GM12878 (cell line): Measurements from ENCODE around the gene APOE. TPM values are rescaled to one million over a fixed set of nuclear protein-coding genes. Genes with fewer than 3 reads are reported as not detected.

Source experiments
- ATAC-seq: fragments of 200-7000 bp; cut with Tn5 transposase; 3 replicates; pipeline ENCODE4 v1.9.1; 2020; ENCODE audit warnings: mild to moderate bottlenecking, moderate library complexity
- BruUV-seq: library from RNA; stranded (reverse); fragments of 400-500 nt; replicated peaks from 2 replicates; lab custom pipeline; 2021; lab: Mats Ljungman, UMichigan
- CTCF ChIA-PET: fragments of 300-600 bp; sonication (Branson Sonifier 250); formaldehyde crosslinking; extraction: SDS; loops from one replicate; lab custom pipeline; 2021; ENCODE audit warnings: inconsistent platforms; lab: Yijun Ruan, JAX
- POLR2A ChIA-PET: fragments of 350-600 bp; formaldehyde crosslinking; extraction: SDS; loops from one replicate; lab custom pipeline; 2021; ENCODE audit warnings: inconsistent platforms; lab: Charles Lee
- RAD21 ChIA-PET: fragments of 300-600 bp; sonication (Branson Sonifier 250); formaldehyde crosslinking; loops from one replicate; lab custom pipeline; 2023; ENCODE audit warnings: antibody characterized with exemption; ENCODE audit not compliant: unreplicated experiment; lab: Charles Lee
- SMC1A ChIA-PET: fragments of 300-600 bp; sonication (Branson Sonifier 250); formaldehyde crosslinking; loops from one replicate; lab custom pipeline; 2023; ENCODE audit not compliant: unreplicated experiment, uncharacterized antibody; lab: Charles Lee
- DNase-seq: peaks from one replicate; pipeline ENCODE4 v3.0.0-alpha.2; 2011; ENCODE audit warnings: low read depth, low spot score
- FAIRE-seq: peaks from 3 replicates; lab custom pipeline; 2011; peaks lifted over from hg19 to GRCh38; lab: Jason Lieb, UNC
- H2AFZ ChIP-seq: 2 replicates; pipeline ENCODE4 v1.6.0; 2011; ENCODE audit warnings: low read depth, low read length, control low read depth; ENCODE audit not compliant: control insufficient read depth
- H3K27ac ChIP-seq: 2 replicates; pipeline ENCODE4 v1.5.1; 2011; ENCODE audit warnings: control low read depth; ENCODE audit not compliant: control insufficient read depth, insufficient read depth
- H3K27me3 ChIP-seq, 2 experiments: replicated peaks in 1 of 2; 2 replicates each; pipeline versions ENCODE4 v1.6.0 to v1.6.1; 2011; ENCODE audit warnings: low read length in 1 of 2; ENCODE audit not compliant: control insufficient read depth in 2 of 2, insufficient read depth in 2 of 2
- H3K36me3 ChIP-seq, 2 experiments: 2 replicates each; pipeline ENCODE4 v1.5.1; 2011; ENCODE audit warnings: low read length in 1 of 2; ENCODE audit not compliant: control insufficient read depth in 2 of 2, insufficient read depth in 2 of 2
- H3K4me1 ChIP-seq: 2 replicates; pipeline ENCODE4 v1.6.1; 2011; ENCODE audit warnings: mild to moderate bottlenecking, low read length, moderate library complexity, mixed read lengths; ENCODE audit not compliant: control insufficient read depth, insufficient read depth
- H3K4me2 ChIP-seq: 2 replicates; pipeline ENCODE4 v1.6.0; 2011; ENCODE audit warnings: control low read depth; ENCODE audit not compliant: control insufficient read depth, insufficient read depth
- H3K4me3 ChIP-seq: fragments of 200-600 bp; sonication (generic); 2 replicates; pipeline ENCODE4 v1.5.1; 2016
- H3K79me2 ChIP-seq: 2 replicates; pipeline ENCODE4 v1.6.0; 2011; ENCODE audit warnings: low read length; ENCODE audit not compliant: control insufficient read depth, insufficient read depth
- H3K9ac ChIP-seq: 2 replicates; pipeline ENCODE4 v1.8.0; 2011; ENCODE audit warnings: low read length, control low read depth, mixed read lengths; ENCODE audit not compliant: control insufficient read depth, insufficient read depth
- H3K9me3 ChIP-seq: replicated peaks from 3 replicates; pipeline ENCODE4 v1.5.1; 2011; ENCODE audit warnings: mild to moderate bottlenecking, low read length; ENCODE audit not compliant: control insufficient read depth, insufficient read depth
- H4K20me1 ChIP-seq: 2 replicates; pipeline ENCODE4 v1.6.0; 2011; ENCODE audit not compliant: control insufficient read depth, insufficient read depth
- BCL11A ChIP-seq: IDR thresholded peaks from 2 replicates; pipeline ENCODE4 v1.6.1; 2011; ENCODE audit warnings: low read depth, low read length
- BCLAF1 ChIP-seq: fragments of 450-650 bp; IDR thresholded peaks from 2 replicates; pipeline ENCODE4 v1.6.1; 2017; ENCODE audit warnings: antibody characterized with exemption, mild to moderate bottlenecking, moderate library complexity
- BMI1 ChIP-seq: fragments of 450-650 bp; IDR thresholded peaks from 2 replicates; pipeline ENCODE4 v1.6.1; 2016; ENCODE audit warnings: mild to moderate bottlenecking, moderate library complexity, borderline replicate concordance
- CEBPB ChIP-seq, 2 experiments: fragments of 150-350 bp in 1 of 2; IDR thresholded peaks; 2 replicates each; pipeline ENCODE4 v1.6.1; 2012 to 2014; ENCODE audit warnings: low read depth in 2 of 2, low read length in 2 of 2, borderline replicate concordance in 1 of 2, inconsistent platforms in 1 of 2
- E4F1 ChIP-seq: fragments of 450-650 bp; IDR thresholded peaks from 2 replicates; pipeline ENCODE4 v1.6.1; 2018; ENCODE audit warnings: borderline replicate concordance, mild to moderate bottlenecking; ENCODE audit not compliant: partially characterized antibody
- ELK1 ChIP-seq: IDR thresholded peaks from 2 replicates; pipeline ENCODE4 v1.6.1; 2012; ENCODE audit warnings: low read depth, low read length, improper control_type of control experiment
- HCFC1 ChIP-seq: fragments of 150-350 bp; IDR thresholded peaks from 2 replicates; pipeline ENCODE4 v1.6.1; 2014; ENCODE audit warnings: low read length
- IRF4 ChIP-seq: IDR thresholded peaks from 2 replicates; pipeline ENCODE4 v1.6.1; 2011; ENCODE audit warnings: low read depth, low read length
- MEF2A ChIP-seq: IDR thresholded peaks from 2 replicates; pipeline ENCODE4 v1.6.1; 2011; ENCODE audit warnings: low read depth, mild to moderate bottlenecking, low read length, moderate library complexity; ENCODE audit not compliant: insufficient read depth
- MXI1 ChIP-seq: fragments of 150-350 bp; IDR thresholded peaks from 2 replicates; pipeline ENCODE4 v1.6.1; 2011; ENCODE audit warnings: low read depth, mild to moderate bottlenecking, inconsistent platforms, low read length, improper control_type of control experiment
- NFYB ChIP-seq: IDR thresholded peaks from 2 replicates; pipeline ENCODE4 v1.6.1; 2011; ENCODE audit warnings: low read depth, mild to moderate bottlenecking, low read length, improper control_type of control experiment, moderate library complexity; ENCODE audit not compliant: insufficient read depth
- NR2C1 ChIP-seq: fragments of 450-650 bp; IDR thresholded peaks from 2 replicates; pipeline ENCODE4 v1.6.1; 2017; ENCODE audit warnings: antibody characterized with exemption, mild to moderate bottlenecking, moderate library complexity
- NR2F1 ChIP-seq: fragments of 450-650 bp; conservative IDR thresholded peaks from 2 replicates; pipeline ENCODE4 v1.6.1; 2017; ENCODE audit warnings: mild to moderate bottlenecking
- RAD21 ChIP-seq: IDR thresholded peaks from 2 replicates; pipeline ENCODE4 v1.6.1; 2011; ENCODE audit warnings: mild to moderate bottlenecking, low read depth, low read length, moderate library complexity; ENCODE audit not compliant: insufficient read depth
- ZNF274 ChIP-seq: IDR thresholded peaks from one replicate; pipeline ENCODE4 v1.8.0; 2011; ENCODE audit not compliant: insufficient read length, insufficient read depth
- ZSCAN29 ChIP-seq: fragments of 450-650 bp; IDR thresholded peaks from 2 replicates; pipeline ENCODE4 v1.6.1; 2017; ENCODE audit warnings: mild to moderate bottlenecking, moderate library complexity
- ZZZ3 ChIP-seq: IDR thresholded peaks from 2 replicates; pipeline ENCODE4 v1.6.1; 2011; ENCODE audit warnings: low read depth; ENCODE audit not compliant: control insufficient read depth, insufficient read length
- WGBS: methylation state at CpG from one replicate; pipeline ENCODE4 v1.1.6; 2016; ENCODE audit warnings: low lambda C conversion rate; ENCODE audit not compliant: insufficient replicate concordance, insufficient coverage; ENCODE audit errors: missing lambda C conversion rate; 5-methylcytosine and 5-hydroxymethylcytosine counted together
- in situ Hi-C: fragments of 300-500 bp; cut with MboI; formaldehyde crosslinking; loops from 9 replicates; pipeline ENCODE4 v1.14.3; 2018; ENCODE audit warnings: mixed read lengths
- intact Hi-C: fragments of 100-400 bp; cut with micrococcal nuclease; formaldehyde crosslinking; loops from one replicate; pipeline ENCODE4 v1.14.2; 2022; ENCODE audit not compliant: unreplicated experiment
- polyA plus RNA-seq, 11 experiments: library from polyadenylated mRNA; depleted of rRNA in 4 of 11; unstranded in 6 of 11; stranded (reverse) in 5 of 11; fragments of >200 nt; fragmentation: Nextera tagmentation in 4 of 11; fragmentation: Illumina TruSeq in 1 of 11; extraction: Ambion mirVana in 4 of 11; extraction: Trizol in 1 of 11; gene quantifications; 1 replicate in 1 of 11; 2 replicates in 10 of 11; pipeline versions ENCODE4 v1.2.1 to v1.2.3, GENCODE V29; 2011 to 2016; ENCODE audit warnings: inconsistent platforms in 2 of 11, missing spikeins in 2 of 11, low read depth in 1 of 11
- total RNA-seq, 4 experiments: library from RNA; depleted of rRNA in 3 of 4; stranded (reverse); fragments of >200 nt in 3 of 4; fragmentation: Illumina TruSeq in 1 of 4; extraction: Trizol in 1 of 4; gene quantifications; 2 replicates each; pipeline versions ENCODE4 v1.2.1 to v1.2.3, GENCODE V29; 2013 to 2021

Gene APOE
- total and polyA plus RNA-seq, 10 of the 15 experiments (the other 5 are each of a cell fraction or from before 2014, with no cell fraction given), result 0.22 to 3.7 (median 0.44) TPM; not detected in 4

GRCh38 chr19:44857837-44858236 is 47.8 kb upstream of the APOE start:
- ChIA-PET SMC1A (no interaction called here), RAD21 (no interaction called here), POLR2A (no interaction called here), CTCF (no interaction called here)
- WGBS, result 22% methylated on average over 4 of the region's 4 CpGs
- no peak overlapping the region for H3K4me2 ChIP-seq
- H3K9me3 ChIP-seq, result no peaks in the 10 kb centered on the region
- TF ChIP-seq IRF4, result no peak
- no peak for TF ChIP-seq ZSCAN29
- TF ChIP-seq ZZZ3, result no peak
- no peak for TF ChIP-seq RAD21
- no peak for TF ChIP-seq NR2F1
- TF ChIP-seq BMI1, result no peak
- no peak for TF ChIP-seq HCFC1
- TF ChIP-seq NR2C1, result no peak
- TF ChIP-seq MXI1, result no peak
- TF ChIP-seq ZNF274, result no peak
- TF ChIP-seq BCL11A, result no peak
- no peak for TF ChIP-seq ELK1
- TF ChIP-seq MEF2A, result no peak
- no peak for TF ChIP-seq CEBPB (IDR thresholded peaks at IDR 0.05; ENCODE audit: borderline replicate concordance in 1 of 2, low read depth in 2 of 2, low read length in 2 of 2)
- TF ChIP-seq BCLAF1, result no peak
- TF ChIP-seq E4F1, result no peak
- TF ChIP-seq NFYB, result no peak
- ATAC-seq (no peak), FAIRE-seq (no peak), DNase-seq (no peak)
- no peaks in the 10 kb centered on the region for H3K36me3 ChIP-seq
- H3K4me1 ChIP-seq, result no peaks in the 10 kb centered on the region
- H3K27ac ChIP-seq, result no peak overlapping the region
- H3K27me3 ChIP-seq, result no peaks in the 10 kb centered on the region
- no peak overlapping the region for H3K9ac ChIP-seq
- intact Hi-C loops, result no loop called here
- H3K79me2 ChIP-seq, result no peaks in the 10 kb centered on the region
- in situ Hi-C loops, result no loop called here
- H3K4me3 ChIP-seq, result no peak overlapping the region
- H4K20me1 ChIP-seq, result no peaks in the 10 kb centered on the region
- no peak overlapping the region for H2AFZ ChIP-seq
- BruUV-seq, result no TSS peak
